22Rv1 (cell line): Measurements from ENCODE around the gene CHD6.

Source experiments
- CTCF ChIP-seq: fragments of 450-650 bp; IDR thresholded peaks from 2 replicates; pipeline ENCODE4 v1.5.1; 2017; ENCODE audit warnings: mild to moderate bottlenecking
- ZFX ChIP-seq: fragments of 450-650 bp; IDR thresholded peaks from 2 replicates; pipeline ENCODE4 v1.6.1; 2017; ENCODE audit warnings: antibody characterized with exemption, borderline replicate concordance

- no peak for TF ChIP-seq CTCF
- TF ChIP-seq ZFX, result no peak
These were observed 177.3 kb downstream of the CHD6 start for GRCh38 chr20:41440882-41441281.
